Brain microvascular endothelial cell (primary cell): ENCODE data around the gene PLCG1.

ENCODE experiments used
- DNase-seq: peaks from one replicate; pipeline ENCODE4 v3.0.0-alpha.2; 2020
- H3K27ac ChIP-seq: fragments of 250-450 bp; sonication (Bioruptor Pico); 2 replicates; pipeline ENCODE4 v1.5.1; 2020; ENCODE audit warnings: mild to moderate bottlenecking, moderate library complexity
- H3K27me3 ChIP-seq: fragments of 250-450 bp; sonication (Bioruptor Pico); replicated peaks from 2 replicates; pipeline ENCODE4 v1.5.1; 2020; ENCODE audit warnings: mild to moderate bottlenecking
- H3K36me3 ChIP-seq: fragments of 250-450 bp; sonication (Bioruptor Pico); replicated peaks from 2 replicates; pipeline ENCODE4 v1.5.1; 2020; ENCODE audit warnings: mild to moderate bottlenecking
- H3K4me3 ChIP-seq: 2 replicates; pipeline ENCODE4 v1.5.1; 2011; ENCODE audit warnings: low read depth, mild to moderate bottlenecking, control low read depth, low read length, moderate library complexity
- CTCF ChIP-seq: IDR thresholded peaks from 2 replicates; pipeline ENCODE4 v1.5.1; 2011; ENCODE audit warnings: low read depth, mild to moderate bottlenecking, moderate library complexity, low read length, control low read depth, inconsistent platforms; ENCODE audit errors: missing control alignments
- in situ Hi-C: cut with HindIII; loops from 2 replicates; pipeline ENCODE4 v1.10.0; 2017; ENCODE audit warnings: low sequenced_read_pairs, low pct_ligation_motif_present

PLCG1 gene

GRCh38 chr20:41158082-41158625, 20.8 kb downstream of the PLCG1 start:
- Histone ChIP-seq H3K27ac (no peak overlapping the region), H3K36me3 (peaks cover 14% of the 10 kb centered on the region), H3K27me3 (no peaks in the 10 kb centered on the region), H3K4me3 (no peak overlapping the region)
- no peak for TF ChIP-seq CTCF
- DNase-seq: no peak
- in situ Hi-C loops: no loop called here

- Histone ChIP-seq H3K4me3 (no peak overlapping the region), H3K27me3 (no peaks in the 10 kb centered on the region), H3K36me3 (peaks cover 28% of the 10 kb centered on the region), H3K27ac (no peak overlapping the region)
- no peak for TF ChIP-seq CTCF
- in situ Hi-C loops: no loop called here
- DNase-seq: no peak
Measured at GRCh38 chr20:41159547-41159946, 22.2 kb downstream of the PLCG1 start.

- no peak for TF ChIP-seq CTCF
- no peak for DNase-seq
- in situ Hi-C loops: no loop called here
Measured at GRCh38 chr20:41160686-41161085, 23.3 kb downstream of the PLCG1 start.

GRCh38 chr20:41161886-41162285, 24.5 kb downstream of the PLCG1 start:
- no peak for DNase-seq
- Histone ChIP-seq H3K27me3 (no peaks in the 10 kb centered on the region), H3K4me3 (no peak overlapping the region), H3K36me3 (peaks cover 50% of the 10 kb centered on the region), H3K27ac (no peak overlapping the region)
- in situ Hi-C loops: no loop called here
- TF ChIP-seq CTCF: no peak

More at GRCh38 chr20:41160686-41161085, 23.3 kb downstream of the PLCG1 start:
- no peaks in the 10 kb centered on the region for H3K27me3 ChIP-seq
- H3K36me3 ChIP-seq: peaks cover 39% of the 10 kb centered on the region
- no peak overlapping the region for H3K4me3 ChIP-seq
- no peak overlapping the region for H3K27ac ChIP-seq

GRCh38 chr20:41162396-41162795, 25.1 kb downstream of the PLCG1 start:
- no peak overlapping the region for H3K27ac ChIP-seq
- no peaks in the 10 kb centered on the region for H3K27me3 ChIP-seq
- in situ Hi-C loops: no loop called here
- no peak for TF ChIP-seq CTCF
- H3K4me3 ChIP-seq: no peak overlapping the region
- peaks cover 55% of the 10 kb centered on the region for H3K36me3 ChIP-seq
- DNase-seq: no peak

GRCh38 chr20:41163821-41164220, 26.5 kb downstream of the PLCG1 start:
- TF ChIP-seq CTCF: no peak
- in situ Hi-C loops: no loop called here
- Histone ChIP-seq H3K27me3 (no peaks in the 10 kb centered on the region), H3K4me3 (no peak overlapping the region), H3K36me3 (peaks cover 63% of the 10 kb centered on the region), H3K27ac (no peak overlapping the region)
- no peak for DNase-seq
